ENCODE data around the gene KPNA5. TPM values are rescaled to one million over a fixed set of nuclear protein-coding genes. Genes with fewer than 3 reads are reported as not detected.

The KPNA5 gene
- total RNA-seq, 1 experiment from 2014 or later: 3.4 TPM

Other genes with a start within 250 kb of the KPNA5 start
- gene CALHM6, start 219.8 kb upstream of the KPNA5 start, total RNA-seq (2014; rRNA removed; shearing (Covaris generic)): 0.91 TPM in 1 of 2 replicates, not detected in the other
- 7.1 and 8.7 TPM in 2 replicates for gene CALHM5, start 169.6 kb upstream of the KPNA5 start, total RNA-seq (2014; rRNA removed; shearing (Covaris generic))
- gene TRAPPC3L, start 135.5 kb upstream of the KPNA5 start, total RNA-seq (2014; rRNA removed; shearing (Covaris generic)): 0.17 TPM in 1 of 2 replicates, not detected in the other
- gene CALHM4, start 127.5 kb upstream of the KPNA5 start, total RNA-seq (2014; rRNA removed; shearing (Covaris generic)): 0.39 TPM in 1 of 2 replicates, not detected in the other
- gene RWDD1, start 109.7 kb upstream of the KPNA5 start, total RNA-seq (2014; rRNA removed; shearing (Covaris generic)): 31.0 and 32.5 TPM in 2 replicates
- gene RSPH4A, start 64.7 kb upstream of the KPNA5 start, total RNA-seq (2014; rRNA removed; shearing (Covaris generic)): 0.06 and 0.27 TPM in 2 replicates
- 9.9 and 10.7 TPM in 2 replicates for gene ZUP1, start 12.4 kb upstream of the KPNA5 start, total RNA-seq (2014; rRNA removed; shearing (Covaris generic))
- not detected in 2 replicates for gene FAM162B, start 84.5 kb downstream of the KPNA5 start, total RNA-seq (2014; rRNA removed; shearing (Covaris generic))
- not detected in 2 replicates for gene GPRC6A, start 147.9 kb downstream of the KPNA5 start, total RNA-seq (2014; rRNA removed; shearing (Covaris generic))
- gene RFX6, start 196.0 kb downstream of the KPNA5 start, total RNA-seq (2014; rRNA removed; shearing (Covaris generic)): not detected in 2 replicates

Data from H4 (cell line).